Measurements from ENCODE around the gene TUBGCP6.

The TUBGCP6 gene

DNA sequence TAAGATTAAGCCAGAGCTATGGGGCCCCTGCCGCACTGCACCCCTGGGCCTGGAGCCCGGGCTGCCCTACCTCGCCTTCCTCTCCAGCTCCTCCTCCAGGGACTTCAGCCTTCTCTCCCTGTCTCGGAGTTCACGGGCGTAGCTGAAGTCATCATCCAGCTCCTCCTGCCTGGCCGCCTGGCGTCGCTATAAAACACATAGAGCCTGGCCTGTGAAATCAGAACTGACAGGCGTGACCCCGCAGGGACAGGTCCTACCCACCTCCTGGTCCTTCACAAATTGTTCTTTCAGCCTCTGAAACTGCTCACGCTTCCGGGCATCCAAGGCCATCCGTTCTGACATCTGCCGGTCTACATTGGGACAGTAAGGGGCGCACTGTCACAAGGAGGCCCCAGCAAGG lies 20.8 kb downstream of the TUBGCP6 start:
- no peak for DNase-seq

DNA sequence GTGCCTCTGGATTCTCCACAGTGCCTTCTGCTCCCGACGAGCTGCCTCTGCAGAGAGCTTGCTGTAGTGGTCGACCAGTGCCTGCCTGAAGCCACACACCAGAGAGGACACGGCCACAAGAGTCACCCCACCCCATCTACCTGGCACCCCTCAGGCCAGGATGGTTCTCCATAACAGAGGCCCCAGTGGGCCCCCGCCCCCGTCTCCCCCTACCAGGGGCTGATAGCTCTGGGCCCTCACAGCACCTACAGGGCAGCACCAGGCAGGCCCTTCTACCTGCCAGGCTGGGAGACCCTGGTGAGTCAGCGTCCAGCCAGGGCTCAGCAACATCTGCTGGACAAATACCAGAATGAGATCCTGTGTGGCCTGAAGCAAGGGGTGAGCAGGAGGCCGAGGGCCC lies 22.3 kb downstream of the TUBGCP6 start:
- DNase-seq, result no peak

DNA sequence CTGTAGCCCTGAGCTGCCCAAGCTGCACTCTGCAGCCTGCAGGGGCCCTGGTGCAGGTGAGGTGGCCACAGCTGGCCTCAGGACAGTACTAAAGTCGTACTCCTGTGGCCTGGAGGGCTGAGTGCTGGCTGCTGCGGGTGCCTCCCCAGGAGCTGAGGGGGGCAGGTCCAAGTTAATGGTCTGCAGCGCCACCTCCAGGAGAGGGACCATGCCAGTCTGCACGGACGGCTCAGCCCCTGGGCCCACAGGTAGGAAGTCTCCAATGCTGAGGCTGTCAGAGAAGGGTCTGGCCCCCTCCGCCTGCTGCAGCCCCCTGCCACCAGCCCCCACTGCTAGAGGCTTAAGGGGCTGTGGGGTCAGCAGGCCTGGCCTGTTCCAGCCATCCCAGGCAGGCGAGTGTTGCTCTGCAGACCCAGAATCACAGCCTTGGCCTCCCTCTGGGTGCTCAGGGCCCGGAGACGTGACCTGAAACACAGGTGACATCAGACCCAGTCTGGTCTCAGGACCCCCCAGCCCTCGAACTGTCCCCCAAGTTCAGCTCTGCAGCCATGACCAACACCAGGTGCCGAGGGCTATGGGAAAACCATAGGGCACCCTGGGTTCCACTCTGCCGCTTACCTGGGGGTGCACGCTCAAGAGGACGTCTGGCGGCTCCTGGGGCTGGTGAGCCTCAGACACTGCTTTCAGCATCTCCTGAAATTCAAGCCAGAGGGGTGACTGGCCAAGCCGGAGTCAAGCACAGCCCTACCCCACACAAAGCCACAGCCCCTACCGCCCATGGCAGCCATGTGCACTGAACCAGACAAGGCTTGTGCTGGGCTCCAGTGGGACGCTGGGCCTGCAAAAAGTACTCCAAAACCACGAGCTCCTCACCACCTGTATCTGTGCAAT lies 23.2 kb downstream of the TUBGCP6 start:
- no peak for DNase-seq

DNA sequence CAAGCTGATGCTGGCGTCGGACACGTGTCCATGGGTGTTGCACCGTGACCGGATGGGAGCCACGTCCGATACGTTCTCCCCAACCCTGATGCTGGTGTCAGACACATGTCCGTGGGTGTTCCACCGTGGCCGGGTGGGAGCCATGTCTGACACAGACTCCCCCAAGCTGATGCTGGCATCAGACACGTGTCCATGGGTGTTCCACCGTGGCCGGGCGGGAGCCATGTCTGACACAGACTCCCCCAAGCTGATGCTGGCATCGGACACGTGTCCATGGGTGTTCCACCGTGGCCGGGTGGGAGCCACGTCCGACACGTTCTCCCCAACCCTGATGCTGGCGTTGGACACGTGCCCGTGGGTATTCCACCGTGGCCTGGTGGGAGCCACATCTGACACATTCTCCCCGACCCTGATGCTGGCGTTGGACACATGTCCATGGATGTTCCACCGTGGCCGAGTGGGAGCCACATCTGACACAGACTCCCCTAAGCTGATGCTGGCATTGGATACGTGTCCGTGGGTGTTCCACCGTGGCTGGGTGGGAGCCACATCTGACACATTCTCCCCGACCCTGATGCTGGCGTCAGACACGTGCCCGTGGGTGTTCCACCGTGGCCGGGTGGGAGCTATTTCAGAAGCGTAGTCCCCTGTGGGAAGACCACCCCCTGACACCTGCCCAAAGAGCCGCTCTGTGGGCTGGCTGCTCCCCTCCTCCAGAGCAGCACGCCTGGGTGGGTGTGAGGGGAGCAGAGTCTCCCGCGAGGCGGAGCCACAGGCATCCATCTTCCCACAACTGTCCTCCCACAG lies 24.0 kb downstream of the TUBGCP6 start:
- no peak for DNase-seq

DNA sequence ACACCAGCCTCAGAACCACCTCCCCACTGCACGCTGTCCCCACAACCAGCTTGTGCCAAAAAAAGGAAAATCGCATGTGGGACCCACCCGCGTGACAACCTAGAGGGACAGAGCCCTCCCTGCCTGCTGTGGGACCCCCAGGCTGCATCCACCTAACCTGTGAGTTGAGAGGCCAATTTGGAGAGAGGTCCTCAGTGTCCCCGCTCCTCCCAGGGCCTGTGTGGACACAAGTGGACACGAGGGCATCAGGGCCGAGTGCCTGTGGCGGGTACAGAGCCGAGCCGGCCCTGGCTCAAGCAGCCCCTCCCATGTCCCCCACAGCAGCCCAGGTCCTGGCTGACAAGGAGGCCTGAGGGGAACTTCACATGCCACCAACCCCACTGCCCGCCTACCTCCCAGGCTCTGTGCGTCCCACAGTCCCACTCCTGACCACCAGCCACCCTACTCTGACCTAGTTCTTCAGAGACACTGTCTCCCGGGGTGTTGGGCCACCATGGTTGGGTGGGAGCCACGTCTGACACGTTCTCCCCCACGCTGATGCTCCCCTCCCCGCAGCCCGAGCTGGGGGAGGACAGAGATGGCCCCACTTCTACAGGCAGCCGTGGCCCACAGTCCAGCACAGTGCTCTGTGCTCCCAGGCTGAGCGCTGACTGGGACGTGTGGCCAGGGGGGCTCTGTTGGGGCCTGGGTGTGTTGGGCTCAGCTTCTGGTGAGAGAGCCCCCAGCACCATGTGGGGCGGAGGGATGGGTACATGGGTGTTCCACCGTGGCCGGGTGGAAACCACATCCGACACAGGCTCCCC lies 24.8 kb downstream of the TUBGCP6 start:
- no peak for DNase-seq

DNA sequence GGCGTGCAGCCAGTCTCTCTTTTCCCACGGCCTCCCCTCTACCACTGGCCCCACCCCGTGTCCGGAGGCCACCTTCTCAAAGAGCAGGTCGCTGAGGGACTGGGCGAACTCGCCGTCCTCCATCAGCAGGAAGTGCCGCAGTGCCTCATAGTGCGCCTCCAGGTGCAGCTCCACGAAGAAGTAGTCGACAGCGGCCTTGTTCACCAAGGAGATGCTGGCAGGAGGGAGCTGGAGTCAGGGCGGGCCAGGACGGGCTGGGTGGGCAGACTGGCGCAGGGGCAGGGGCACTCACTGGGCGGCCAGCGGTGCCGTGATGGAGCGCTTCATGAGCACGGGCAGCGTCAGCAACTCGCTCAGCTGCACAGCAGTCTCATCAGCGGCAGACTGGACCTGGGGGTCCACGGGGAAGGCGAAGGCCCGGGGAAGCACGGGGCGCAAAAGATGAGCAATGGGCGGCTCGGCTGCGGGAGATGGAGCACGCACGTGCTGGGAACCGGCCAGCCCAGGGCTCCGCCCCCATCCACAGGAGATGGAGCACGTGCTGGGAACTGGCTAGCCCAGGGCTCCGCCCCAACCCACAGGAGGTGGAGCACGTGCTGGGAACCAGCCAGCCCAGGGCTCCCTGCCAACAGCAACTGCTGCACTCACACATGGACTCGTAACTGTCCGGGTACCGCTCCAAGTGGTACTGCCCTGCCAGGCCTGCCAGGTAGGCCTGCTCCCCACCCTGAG lies 25.7 kb downstream of the TUBGCP6 start:
- DNase-seq, result no peak

DNA sequence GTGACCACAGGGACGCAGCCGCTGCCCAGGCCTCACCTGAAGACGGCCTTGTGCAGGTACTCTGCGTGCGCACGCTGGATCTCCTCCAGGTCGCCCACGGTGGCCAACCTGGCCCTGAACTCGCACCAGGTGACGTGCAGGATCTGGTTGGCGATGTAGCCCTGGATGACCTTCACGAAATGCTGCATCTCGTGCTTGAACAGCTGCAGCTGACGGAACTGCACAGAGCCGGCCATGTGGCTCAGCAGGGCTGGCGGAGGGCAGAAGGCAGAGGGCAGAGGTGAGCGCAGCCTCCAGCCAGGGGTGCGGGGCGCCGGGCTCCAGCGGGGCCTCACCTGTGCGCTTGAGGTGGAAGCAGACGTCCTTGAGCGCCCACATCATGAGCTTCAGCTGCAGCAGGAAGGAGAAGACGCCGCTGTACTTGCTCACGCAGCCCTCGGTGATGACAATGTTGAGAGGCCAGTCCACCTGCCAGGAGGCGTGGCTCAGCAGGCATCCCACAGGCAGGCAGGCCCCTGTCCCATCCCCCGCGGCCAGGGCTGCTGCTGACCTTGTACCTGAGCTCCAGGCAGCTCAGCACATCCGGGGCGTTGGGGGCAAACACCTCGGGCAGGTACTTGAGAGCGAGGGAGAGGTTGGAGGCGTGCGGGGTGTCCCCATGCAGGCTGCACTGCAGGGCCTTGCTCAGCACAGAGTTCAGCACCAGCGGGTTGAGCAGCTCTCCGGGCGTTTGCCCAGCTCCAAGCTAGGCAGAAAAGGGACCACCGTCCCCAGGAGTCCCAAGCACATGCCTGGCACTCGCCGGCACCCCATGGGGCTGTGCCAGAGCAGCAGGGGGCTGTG lies 26.4 kb downstream of the TUBGCP6 start:
- no peak for DNase-seq

DNA sequence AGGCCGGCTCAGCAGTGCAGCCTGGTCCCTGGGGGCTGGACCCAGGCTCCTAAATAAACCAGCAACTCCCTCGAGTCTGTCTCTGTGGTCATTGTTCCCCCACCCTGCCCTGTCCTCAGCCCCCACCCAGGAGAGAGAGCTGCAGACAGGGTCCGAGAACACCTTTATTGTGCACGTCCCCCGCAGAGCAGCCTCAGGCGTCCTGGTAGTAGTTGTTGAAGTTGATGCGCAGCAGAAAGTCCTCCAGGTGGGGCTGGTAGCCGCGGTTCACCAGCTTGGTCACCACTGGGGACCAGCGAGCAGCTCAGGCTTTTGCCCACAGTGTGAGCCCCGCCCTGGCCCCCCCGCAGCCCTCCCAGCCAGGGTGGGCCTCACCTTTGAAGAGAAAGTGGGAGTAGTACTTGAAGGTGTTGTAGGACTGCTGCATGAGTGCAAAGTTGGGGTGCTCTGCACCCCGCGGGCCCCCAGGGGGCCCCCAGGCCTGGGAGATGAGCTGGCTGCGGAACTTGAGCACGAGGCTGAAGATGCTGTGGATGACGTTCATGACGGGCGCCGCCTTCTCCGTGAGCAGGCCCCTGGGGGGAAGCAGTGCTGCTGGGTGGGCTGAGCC lies 27.2 kb downstream of the TUBGCP6 start:
- no peak for DNase-seq

DNA sequence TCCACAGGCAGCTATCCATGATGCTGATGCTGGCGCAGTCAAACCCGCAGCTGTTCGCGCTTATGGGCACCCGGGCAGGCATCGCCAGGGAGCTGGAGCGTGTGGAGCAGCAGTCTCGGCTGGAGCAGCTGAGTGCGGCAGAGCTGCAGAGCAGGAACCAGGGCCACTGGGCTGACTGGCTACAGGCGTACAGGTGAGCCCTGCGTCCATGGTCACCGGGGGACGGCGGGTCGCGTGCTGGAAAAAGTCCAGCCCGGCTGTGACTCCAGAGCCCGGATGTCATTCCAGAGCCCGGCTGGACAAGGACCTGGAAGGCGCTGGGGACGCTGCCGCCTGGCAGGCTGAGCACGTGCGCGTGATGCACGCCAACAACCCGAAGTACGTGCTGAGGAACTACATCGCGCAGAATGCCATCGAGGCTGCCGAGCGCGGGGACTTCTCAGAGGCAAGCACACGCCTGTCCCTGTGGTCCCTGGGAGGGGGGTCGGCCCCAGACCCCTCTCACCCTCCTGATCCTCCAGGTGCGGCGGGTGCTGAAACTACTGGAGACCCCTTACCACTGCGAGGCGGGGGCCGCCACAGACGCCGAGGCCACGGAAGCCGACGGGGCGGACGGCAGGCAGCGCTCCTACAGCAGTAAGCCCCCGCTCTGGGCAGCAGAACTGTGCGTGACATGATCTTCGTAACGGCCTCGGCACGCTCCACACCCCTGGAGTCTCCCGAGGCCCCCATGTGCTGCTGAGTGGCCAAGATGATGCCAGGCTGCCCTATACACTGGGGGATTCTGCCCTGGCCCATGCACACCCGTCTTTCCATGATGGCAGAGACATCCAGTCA lies 27.9 kb downstream of the TUBGCP6 start:
- no peak for DNase-seq

DNA sequence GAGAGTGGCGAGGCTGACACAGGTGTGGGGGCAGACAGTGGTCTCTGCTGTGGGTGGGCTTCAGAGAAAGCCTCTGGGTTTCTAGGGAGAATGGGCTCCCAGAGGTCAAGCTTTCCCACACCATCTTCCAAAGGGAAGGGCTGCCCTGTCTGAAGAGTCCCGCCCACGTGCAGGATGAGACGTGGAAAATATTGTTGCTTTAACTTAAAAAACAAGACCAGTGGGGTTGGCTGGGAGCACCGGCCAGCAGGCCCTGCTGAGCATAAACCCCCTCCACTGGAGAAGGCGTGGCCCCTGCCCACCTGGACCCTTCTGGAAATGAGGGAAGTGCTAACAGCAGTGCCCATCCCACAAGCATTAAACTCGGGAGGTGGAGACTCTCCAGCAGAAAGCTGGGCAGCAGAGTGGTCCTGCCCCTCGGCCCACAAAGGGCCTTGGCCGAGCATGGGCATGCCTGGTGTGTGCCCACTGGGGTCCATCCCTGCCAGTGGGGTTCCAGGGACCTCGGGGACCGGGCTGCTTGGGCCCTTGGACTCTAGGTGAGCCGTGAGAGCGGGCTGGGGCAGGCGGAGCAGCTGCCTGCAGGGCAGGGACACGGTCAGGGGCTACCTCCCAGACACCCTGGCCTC lies 28.7 kb downstream of the TUBGCP6 start:
- no peak for DNase-seq

DNA sequence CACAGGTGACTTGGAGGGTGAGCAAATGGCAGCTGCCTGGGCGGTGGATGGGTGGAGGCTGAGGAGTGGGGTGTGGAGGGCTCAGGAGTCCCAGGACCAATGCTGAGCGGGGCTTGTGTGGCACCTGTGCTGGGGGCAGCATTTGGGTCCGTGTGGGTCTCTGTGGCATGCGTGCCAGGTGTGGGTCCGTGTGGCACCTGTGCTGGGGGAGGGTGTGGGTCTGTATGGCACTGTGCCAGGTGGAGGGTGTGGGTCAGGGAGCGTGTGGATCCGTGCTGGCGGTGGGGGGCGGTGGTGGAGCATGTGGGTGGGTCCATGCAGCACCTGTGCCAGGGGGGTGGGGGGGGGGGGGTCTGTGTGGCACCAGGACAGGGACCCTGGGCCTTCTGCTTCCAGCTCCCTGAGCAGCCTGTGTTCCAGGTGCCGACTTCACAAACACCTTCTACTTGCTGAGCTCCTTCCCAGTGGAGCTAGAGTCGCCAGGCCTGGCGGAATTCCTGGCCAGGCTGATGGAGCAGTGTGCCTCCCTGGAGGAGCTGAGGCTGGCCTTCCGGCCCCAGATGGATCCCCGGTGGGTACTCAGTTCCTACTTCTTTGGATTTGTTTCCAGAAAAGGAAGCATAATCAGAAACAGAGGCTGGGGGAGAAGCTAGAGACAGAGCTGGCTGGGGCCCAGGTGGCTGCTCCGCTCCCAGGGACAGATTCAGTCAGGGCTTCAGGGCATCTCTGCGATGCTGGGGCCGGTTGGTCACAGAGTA lies 29.3 kb downstream of the TUBGCP6 start:
- DNase-seq, result no peak

DNA sequence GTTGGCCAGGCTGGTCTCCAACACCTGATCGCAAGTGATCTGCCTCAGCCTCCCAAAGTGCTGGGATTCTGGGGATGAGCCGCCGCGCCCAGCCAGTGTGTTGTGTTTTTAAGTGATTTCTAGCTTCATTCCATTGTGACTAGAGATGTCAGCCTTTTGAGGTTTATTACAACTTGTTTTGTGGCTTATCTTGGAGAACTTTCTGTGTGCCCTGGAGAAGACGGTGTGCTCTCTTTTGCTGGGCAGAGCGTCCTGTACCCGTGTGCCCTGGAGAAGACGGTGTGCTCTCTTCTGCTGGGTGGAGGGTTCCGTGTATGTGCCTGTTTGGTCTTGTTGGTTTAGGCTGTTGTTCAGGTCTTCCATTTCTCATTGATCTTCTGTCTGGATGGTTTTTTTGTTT lies 31.6 kb downstream of the TUBGCP6 start:
- no peak for DNase-seq

DNA sequence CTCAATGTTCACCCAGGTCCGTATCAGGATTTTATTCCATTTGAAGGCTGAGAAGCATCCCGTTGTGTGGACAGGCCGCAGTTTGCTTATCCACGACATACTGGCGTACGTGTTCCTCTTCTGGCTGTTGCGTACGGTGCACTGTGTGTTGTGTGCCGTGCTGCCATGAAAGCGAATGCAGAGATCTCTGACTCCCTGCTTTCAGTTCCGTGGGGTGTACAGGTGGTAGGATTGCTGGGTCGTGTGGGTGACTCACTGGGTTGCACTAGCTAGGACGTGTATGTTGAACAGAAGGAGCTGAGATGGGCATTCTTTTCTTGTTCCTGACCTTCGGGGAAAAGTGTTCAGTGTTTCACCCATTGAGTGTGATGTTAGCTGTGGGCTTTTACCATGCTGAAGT lies 33.7 kb downstream of the TUBGCP6 start:
- DNase-seq, result no peak

DNA sequence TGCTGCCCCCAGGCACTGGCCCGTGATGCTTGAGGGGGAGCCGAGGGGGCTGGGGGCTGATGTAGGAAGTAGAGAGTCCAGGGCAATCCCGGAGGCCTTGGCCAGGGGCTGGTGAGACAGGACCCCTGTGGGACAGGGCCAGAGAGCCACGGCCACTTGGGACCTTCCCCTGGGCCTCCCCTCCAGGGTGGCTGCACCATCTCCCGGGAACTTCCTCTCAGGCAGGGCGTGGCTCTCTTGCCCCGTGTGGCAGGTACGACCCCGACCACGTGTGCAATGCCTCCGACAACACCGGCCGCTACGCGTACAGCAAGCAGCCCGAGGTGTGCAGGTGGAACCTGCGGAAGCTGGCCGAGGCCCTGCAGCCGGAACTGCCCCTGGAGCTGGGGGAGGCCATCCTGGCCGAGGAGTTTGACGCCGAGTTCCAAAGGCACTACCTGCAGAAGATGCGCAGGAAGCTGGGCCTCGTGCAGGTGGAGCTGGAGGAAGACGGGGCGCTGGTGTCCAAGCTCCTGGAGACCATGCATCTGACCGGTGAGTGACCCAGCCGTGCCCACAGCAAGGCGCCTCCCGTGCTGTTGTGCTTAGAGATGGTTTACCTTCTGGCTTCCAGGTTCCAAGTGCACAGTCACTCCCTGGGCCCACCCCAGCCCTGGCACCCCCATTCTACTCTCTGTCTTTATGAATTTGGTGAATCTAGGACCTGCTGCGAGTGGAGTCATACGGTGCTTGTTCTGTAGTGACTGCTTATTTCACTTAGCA lies 34.3 kb downstream of the TUBGCP6 start:
- no peak for DNase-seq

DNA sequence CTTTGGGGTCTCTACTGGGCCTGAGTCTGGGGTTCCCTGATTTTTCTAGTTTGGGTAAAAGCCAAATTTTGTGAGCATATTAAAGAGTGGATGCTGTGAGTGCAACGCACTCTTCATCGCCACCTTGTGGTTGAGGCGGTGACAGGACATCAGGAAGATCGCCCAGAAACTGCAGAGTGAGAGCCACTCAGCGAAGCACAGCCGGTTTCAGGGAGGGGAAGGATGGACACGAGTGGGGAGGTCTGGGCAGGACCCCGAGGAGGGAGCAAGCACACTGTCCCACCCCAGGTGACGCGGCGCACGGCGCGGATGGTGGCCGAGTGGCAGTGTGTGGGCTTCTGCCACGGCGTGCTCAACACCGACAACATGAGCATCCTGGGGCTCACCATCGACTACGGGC lies 34.9 kb downstream of the TUBGCP6 start:
- DNase-seq, result peak; percentile 66 to 68

DNA sequence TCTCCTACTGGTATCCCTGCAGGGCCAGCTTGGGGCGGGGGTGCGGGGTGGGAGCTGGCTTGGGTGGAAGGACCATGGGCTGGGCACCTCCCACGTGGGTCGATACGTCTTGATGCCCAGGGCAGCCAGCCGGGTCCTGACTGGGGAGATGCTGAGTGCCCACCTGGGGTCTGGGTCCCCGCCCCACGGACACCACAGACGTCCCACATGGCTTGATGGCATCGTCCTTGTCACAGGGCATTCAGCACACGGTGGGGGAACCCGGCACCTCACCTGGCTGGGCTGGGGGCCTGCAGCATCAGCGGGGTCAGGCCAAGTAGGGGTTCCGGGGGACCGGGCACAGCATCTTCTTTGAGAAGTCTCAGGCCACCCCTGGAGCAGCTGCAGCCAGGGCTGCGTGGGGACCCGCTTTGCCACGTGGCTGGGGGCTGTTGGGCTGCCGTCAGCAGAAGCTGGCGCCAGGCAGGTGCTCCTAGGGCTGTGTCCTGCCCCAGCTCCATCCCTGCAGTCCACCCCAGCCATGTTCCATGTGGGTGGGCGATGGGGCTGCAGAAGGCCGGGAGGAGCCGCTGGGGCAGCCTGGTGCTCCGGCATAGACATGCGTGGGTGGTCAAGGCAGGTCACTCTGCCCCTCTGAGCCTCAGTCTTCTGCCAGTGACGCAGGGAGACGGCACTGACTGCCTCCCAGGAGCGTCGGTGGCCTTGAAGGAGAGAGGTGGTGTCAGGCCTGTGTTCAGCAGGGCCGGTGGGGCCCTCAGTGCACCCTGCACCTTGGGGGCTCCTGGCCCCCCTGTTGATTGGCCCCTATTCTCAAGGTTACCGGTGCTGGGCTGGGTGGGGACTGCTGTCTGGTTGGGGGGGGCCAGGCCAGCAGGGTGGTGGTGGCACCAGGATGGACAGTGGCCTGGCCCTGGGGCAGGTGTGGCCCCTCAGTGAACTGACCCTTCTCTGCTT lies 35.6 kb downstream of the TUBGCP6 start:
- no peak for DNase-seq

DNA sequence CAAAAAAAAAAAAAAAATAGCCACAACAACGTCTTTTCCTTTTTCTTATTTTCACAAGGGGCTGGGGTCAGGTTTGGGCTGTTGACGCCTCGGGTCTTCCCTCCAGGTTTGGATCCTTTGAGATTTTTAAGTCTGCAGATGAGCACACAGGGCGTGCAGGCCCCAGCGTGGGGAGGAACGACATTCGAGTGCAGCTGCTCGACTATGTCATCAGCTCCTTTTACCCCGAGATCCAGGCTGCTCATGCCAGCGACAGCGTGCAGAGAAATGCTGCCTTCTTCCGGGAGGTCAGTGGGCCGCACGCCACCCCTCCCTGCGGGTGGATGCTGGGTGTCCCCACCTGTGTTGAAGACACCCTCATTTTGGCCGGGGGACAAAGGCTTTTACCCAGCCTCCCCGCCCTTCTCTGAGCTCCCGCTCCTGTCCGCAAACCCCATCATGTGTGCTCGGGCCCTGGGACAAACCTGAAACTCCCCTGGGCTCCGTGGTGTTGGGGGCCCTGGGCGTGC lies 36.3 kb downstream of the TUBGCP6 start:
- DNase-seq, result no peak
